ENCODE measurements around the gene ZMYM4.

- TF ChIP-seq, protein P1, sequence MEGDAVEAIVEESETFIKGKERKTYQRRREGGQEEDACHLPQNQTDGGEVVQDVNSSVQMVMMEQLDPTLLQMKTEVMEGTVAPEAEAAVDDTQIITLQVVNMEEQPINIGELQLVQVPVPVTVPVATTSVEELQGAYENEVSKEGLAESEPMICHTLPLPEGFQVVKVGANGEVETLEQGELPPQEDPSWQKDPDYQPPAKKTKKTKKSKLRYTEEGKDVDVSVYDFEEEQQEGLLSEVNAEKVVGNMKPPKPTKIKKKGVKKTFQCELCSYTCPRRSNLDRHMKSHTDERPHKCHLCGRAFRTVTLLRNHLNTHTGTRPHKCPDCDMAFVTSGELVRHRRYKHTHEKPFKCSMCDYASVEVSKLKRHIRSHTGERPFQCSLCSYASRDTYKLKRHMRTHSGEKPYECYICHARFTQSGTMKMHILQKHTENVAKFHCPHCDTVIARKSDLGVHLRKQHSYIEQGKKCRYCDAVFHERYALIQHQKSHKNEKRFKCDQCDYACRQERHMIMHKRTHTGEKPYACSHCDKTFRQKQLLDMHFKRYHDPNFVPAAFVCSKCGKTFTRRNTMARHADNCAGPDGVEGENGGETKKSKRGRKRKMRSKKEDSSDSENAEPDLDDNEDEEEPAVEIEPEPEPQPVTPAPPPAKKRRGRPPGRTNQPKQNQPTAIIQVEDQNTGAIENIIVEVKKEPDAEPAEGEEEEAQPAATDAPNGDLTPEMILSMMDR (IDR thresholded peaks at IDR 0.05) = no peak
- no peak for TF ChIP-seq FOXM1 (IDR thresholded peaks at IDR 0.05; ENCODE audit: low read depth)
- TF ChIP-seq MXI1 (IDR thresholded peaks at IDR 0.05; ENCODE audit: low read depth, low read length) = no peak
- TF ChIP-seq RAD21 (IDR thresholded peaks at IDR 0.05; ENCODE audit: low read length) = no peak
- no peak for TF ChIP-seq RFX5 (IDR thresholded peaks at IDR 0.05; ENCODE audit: low read length)
- TF ChIP-seq USF2 (IDR thresholded peaks at IDR 0.05; ENCODE audit: borderline replicate concordance, low read depth, low read length) = no peak
These were observed 26.3 kb downstream of the ZMYM4 start for GRCh38 chr1:35294809-35295208.
